HG03565 (cell line): ENCODE measurements around the gene CYP2R1.
A peak's percentile ranks its signal among the peaks of the same experiment; 100 is the strongest.

Experiments used
- ATAC-seq: cut with Tn5 transposase; IDR thresholded peaks from one replicate; pipeline ENCODE4 v1.9.1; 2021; ENCODE audit warnings: mild to moderate bottlenecking, moderate library complexity; ENCODE audit not compliant: unreplicated experiment

The CYP2R1 gene

GRCh38 chr11:14892036-14892556 is at the start of gene CYP2R1:
CYP2R1 (minus strand) TSS chr11:14892231; CDS start chr11:14892205, 26 bp downstream.
- ATAC-seq = peak; percentile 92

- no peak for ATAC-seq
These were observed 46.9 kb upstream of the CYP2R1 start for GRCh38 chr11:14938936-14939335.

- no peak for ATAC-seq
These were observed 42.8 kb upstream of the CYP2R1 start for GRCh38 chr11:14934641-14935351.

- no peak for ATAC-seq
These were observed 40.4 kb upstream of the CYP2R1 start for GRCh38 chr11:14932447-14932846.

GRCh38 chr11:14930369-14930768 is 38.3 kb upstream of the CYP2R1 start:
- no peak for ATAC-seq

GRCh38 chr11:14927146-14927545 is 35.1 kb upstream of the CYP2R1 start:
- ATAC-seq = no peak

- no peak for ATAC-seq
These were observed 32.3 kb upstream of the CYP2R1 start for GRCh38 chr11:14924318-14924717.

- no peak for ATAC-seq
These were observed 24.4 kb upstream of the CYP2R1 start for GRCh38 chr11:14916403-14916802.

GRCh38 chr11:14914536-14914935 is 22.5 kb upstream of the CYP2R1 start:
- no peak for ATAC-seq

- ATAC-seq = peak; percentile 22
These were observed 16.3 kb upstream of the CYP2R1 start for GRCh38 chr11:14908214-14908880.

GRCh38 chr11:14907411-14908213 is 15.6 kb upstream of the CYP2R1 start:
- ATAC-seq = peak; percentile 44

- no peak for ATAC-seq
These were observed 15.0 kb upstream of the CYP2R1 start for GRCh38 chr11:14906993-14907392.

- no peak for ATAC-seq
These were observed 14.5 kb upstream of the CYP2R1 start for GRCh38 chr11:14906578-14906977.

GRCh38 chr11:14905104-14906033 is 13.3 kb upstream of the CYP2R1 start:
- peak; percentile 37 for ATAC-seq

- peak; percentile 29 for ATAC-seq
These were observed 12.7 kb upstream of the CYP2R1 start for GRCh38 chr11:14904745-14905103.

GRCh38 chr11:14902650-14903350 is 10.8 kb upstream of the CYP2R1 start:
- no peak for ATAC-seq

- no peak for ATAC-seq
These were observed 6.9 kb upstream of the CYP2R1 start for GRCh38 chr11:14898906-14899305.

GRCh38 chr11:14898355-14898754 is 6.3 kb upstream of the CYP2R1 start:
- no peak for ATAC-seq

GRCh38 chr11:14894657-14895598 is 2.9 kb upstream of the CYP2R1 start:
- no peak for ATAC-seq
